Measurements from ENCODE around the gene RAB3D.

The RAB3D gene

GRCh38 chr19:11373166-11373884, 33.9 kb upstream of the RAB3D start (continued):
- TF ChIP-seq, protein P1, sequence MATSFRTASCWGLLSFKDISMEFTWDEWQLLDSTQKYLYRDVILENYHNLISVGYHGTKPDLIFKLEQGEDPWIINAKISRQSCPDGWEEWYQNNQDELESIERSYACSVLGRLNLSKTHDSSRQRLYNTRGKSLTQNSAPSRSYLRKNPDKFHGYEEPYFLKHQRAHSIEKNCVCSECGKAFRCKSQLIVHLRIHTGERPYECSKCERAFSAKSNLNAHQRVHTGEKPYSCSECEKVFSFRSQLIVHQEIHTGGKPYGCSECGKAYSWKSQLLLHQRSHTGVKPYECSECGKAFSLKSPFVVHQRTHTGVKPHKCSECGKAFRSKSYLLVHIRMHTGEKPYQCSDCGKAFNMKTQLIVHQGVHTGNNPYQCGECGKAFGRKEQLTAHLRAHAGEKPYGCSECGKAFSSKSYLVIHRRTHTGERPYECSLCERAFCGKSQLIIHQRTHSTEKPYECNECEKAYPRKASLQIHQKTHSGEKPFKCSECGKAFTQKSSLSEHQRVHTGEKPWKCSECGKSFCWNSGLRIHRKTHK (tag by site-specific recombination; IDR thresholded peaks at IDR 0.05), result no peak
- TF ChIP-seq, protein P2, sequence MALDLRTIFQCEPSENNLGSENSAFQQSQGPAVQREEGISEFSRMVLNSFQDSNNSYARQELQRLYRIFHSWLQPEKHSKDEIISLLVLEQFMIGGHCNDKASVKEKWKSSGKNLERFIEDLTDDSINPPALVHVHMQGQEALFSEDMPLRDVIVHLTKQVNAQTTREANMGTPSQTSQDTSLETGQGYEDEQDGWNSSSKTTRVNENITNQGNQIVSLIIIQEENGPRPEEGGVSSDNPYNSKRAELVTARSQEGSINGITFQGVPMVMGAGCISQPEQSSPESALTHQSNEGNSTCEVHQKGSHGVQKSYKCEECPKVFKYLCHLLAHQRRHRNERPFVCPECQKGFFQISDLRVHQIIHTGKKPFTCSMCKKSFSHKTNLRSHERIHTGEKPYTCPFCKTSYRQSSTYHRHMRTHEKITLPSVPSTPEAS (tag by site-specific recombination; IDR thresholded peaks at IDR 0.05), result 0 out of 2 replicates have a peak, but pooled peaks have one; percentile 13
- TF ChIP-seq ZNF169 (tag by site-specific recombination; IDR thresholded peaks at IDR 0.05), result no peak

DNA sequence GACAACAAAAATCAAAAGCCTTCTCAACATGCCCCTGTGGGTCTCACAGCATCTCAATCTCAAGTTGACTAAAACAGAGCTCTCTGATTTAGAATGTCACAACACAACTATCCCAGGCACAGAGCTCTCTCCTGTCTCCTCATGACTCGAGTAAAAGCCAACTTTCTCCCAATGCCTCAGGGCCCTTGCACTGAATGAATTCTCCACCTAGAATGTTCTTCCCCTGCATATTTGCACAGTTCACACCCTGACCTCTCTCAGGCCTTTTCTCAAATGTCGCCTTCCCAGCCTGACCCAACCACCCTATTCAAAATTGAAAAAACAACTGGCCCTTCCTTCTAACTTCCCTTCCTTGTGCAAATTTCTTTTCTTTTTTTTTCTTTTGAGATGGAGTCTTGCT, 31.3 kb upstream of the RAB3D start:
- Histone ChIP-seq H3K36me3 (ENCODE audit: control insufficient read depth in 2 of 2, insufficient read depth in 1 of 2, low read length in 2 of 2) (peaks cover 0 to 23% of the 10 kb centered on the region in 2 experiments; a peak in 2 of 3 replicates), H3K4me1 (ENCODE audit: control insufficient read depth, insufficient read depth, low read length) (peaks cover 4% of the 10 kb centered on the region; the same call in 1 of the 2 replicates), H3K4me3 (ENCODE audit: low read depth, low read length) (no peak overlapping the region), H3K9me3 (ENCODE audit: control insufficient read depth, insufficient read depth, low read depth, low read length) (no peaks in the 10 kb centered on the region), H3K27ac (ENCODE audit: extremely low read depth, low read depth, low read length) (no peak overlapping the region)
- TF ChIP-seq ZNF37A (tag by site-specific recombination; IDR thresholded peaks at IDR 0.05) (no peak), ZNF341 (tag by site-specific recombination; IDR thresholded peaks at IDR 0.05; ENCODE audit: low read depth) (no peak), PRDM1 (tag by site-specific recombination; IDR thresholded peaks at IDR 0.05) (peak; percentile 86), ZNF623 (tag by site-specific recombination; IDR thresholded peaks at IDR 0.05) (peak; percentile 71), ZNF157 (tag by site-specific recombination; IDR thresholded peaks at IDR 0.05) (no peak), ZNF513 (tag by site-specific recombination; IDR thresholded peaks at IDR 0.05) (no peak), ZNF146 (tag by site-specific recombination; IDR thresholded peaks at IDR 0.05) (no peak), AEBP2 (tag by site-specific recombination; IDR thresholded peaks at IDR 0.05; ENCODE audit: borderline replicate concordance) (no peak), ZNF19 (tag by site-specific recombination; IDR thresholded peaks at IDR 0.05; ENCODE audit: low read depth) (no peak), ZNF148 (tag by site-specific recombination; IDR thresholded peaks at IDR 0.05; ENCODE audit: borderline replicate concordance) (no peak), SP2 (tag by site-specific recombination; IDR thresholded peaks at IDR 0.05) (no peak), ZFP37 (tag by site-specific recombination; IDR thresholded peaks at IDR 0.05) (no peak), GLIS1 (tag by site-specific recombination; IDR thresholded peaks at IDR 0.05) (no peak)
- TF ChIP-seq, protein P3, sequence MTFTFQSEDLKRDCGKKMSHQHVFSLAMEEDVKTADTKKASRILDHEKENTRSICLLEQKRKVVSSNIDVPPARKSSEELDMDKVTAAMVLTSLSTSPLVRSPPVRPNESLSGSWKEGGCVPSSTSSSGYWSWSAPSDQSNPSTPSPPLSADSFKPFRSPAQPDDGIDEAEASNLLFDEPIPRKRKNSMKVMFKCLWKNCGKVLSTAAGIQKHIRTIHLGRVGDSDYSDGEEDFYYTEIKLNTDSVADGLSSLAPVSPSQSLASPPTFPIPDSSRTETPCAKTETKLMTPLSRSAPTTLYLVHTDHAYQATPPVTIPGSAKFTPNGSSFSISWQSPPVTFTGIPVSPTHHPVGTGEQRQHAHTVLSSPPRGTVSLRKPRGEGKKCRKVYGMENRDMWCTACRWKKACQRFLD (tag by site-specific recombination; IDR thresholded peaks at IDR 0.05), result no peak
- TF ChIP-seq, protein P4, sequence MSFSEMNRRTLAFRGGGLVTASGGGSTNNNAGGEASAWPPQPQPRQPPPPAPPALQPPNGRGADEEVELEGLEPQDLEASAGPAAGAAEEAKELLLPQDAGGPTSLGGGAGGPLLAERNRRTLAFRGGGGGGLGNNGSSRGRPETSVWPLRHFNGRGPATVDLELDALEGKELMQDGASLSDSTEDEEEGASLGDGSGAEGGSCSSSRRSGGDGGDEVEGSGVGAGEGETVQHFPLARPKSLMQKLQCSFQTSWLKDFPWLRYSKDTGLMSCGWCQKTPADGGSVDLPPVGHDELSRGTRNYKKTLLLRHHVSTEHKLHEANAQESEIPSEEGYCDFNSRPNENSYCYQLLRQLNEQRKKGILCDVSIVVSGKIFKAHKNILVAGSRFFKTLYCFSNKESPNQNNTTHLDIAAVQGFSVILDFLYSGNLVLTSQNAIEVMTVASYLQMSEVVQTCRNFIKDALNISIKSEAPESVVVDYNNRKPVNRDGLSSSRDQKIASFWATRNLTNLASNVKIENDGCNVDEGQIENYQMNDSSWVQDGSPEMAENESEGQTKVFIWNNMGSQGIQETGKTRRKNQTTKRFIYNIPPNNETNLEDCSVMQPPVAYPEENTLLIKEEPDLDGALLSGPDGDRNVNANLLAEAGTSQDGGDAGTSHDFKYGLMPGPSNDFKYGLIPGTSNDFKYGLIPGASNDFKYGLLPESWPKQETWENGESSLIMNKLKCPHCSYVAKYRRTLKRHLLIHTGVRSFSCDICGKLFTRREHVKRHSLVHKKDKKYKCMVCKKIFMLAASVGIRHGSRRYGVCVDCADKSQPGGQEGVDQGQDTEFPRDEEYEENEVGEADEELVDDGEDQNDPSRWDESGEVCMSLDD (tag by site-specific recombination; IDR thresholded peaks at IDR 0.05), result no peak
- TF ChIP-seq, protein P5, sequence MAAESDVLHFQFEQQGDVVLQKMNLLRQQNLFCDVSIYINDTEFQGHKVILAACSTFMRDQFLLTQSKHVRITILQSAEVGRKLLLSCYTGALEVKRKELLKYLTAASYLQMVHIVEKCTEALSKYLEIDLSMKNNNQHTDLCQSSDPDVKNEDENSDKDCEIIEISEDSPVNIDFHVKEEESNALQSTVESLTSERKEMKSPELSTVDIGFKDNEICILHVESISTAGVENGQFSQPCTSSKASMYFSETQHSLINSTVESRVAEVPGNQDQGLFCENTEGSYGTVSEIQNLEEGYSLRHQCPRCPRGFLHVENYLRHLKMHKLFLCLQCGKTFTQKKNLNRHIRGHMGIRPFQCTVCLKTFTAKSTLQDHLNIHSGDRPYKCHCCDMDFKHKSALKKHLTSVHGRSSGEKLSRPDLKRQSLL (tag by site-specific recombination; IDR thresholded peaks at IDR 0.05), result no peak
- ChIA-PET POLR2A (no interaction called here), CTCF (interaction anchor here (0.5 to 0.8 kb wide), 2 partner anchors 10 to 12 kb away, joined by 4 to 5 read pairs; no protein-coding TSS in a partner anchor)
